ENCODE data around the gene GEMIN7.

- TF ChIP-seq CTCF (IDR thresholded peaks at IDR 0.05; ENCODE audit: low read depth, low read length) (no peak), EZH2phosphoT487 (IDR thresholded peaks at IDR 0.05; ENCODE audit: low read depth) (no peak)
These were observed 12.0 kb upstream of the GEMIN7 start for GRCh38 chr19:45066921-45067661.
